SK-N-SH treated with all-trans-retinoic acid at 6 μM for 48 hours (cell line): ENCODE data around the gene PPP6R2.
A peak's percentile ranks its signal among the peaks of the same experiment; 100 is the strongest.

ENCODE experiments used
- ATAC-seq: fragments of 200-7000 bp; cut with Tn5 transposase; 3 replicates; pipeline ENCODE4 v1.9.1; 2020; ENCODE audit warnings: mild to moderate bottlenecking, moderate library complexity
- ARNTL ChIP-seq: fragments of 450-650 bp; formaldehyde crosslinking; IDR thresholded peaks from 2 replicates; pipeline ENCODE4 v1.5.0; 2020; ENCODE audit warnings: low read depth, mild to moderate bottlenecking, moderate library complexity, borderline replicate concordance
- BACH2 ChIP-seq: fragments of 250-450 bp; sonication (Bioruptor Pico); IDR thresholded peaks from 2 replicates; pipeline ENCODE4 v1.9.0; 2021; ENCODE audit warnings: mild to moderate bottlenecking, borderline replicate concordance
- CSDC2 ChIP-seq: fragments of 250-450 bp; sonication (Bioruptor Pico); IDR thresholded peaks from 2 replicates; pipeline ENCODE4 v1.5.0; 2020; ENCODE audit warnings: mild to moderate bottlenecking, moderate library complexity
- GLIS3 ChIP-seq: fragments of 250-450 bp; sonication (Bioruptor Pico); IDR thresholded peaks from 2 replicates; pipeline ENCODE4 v1.5.0; 2020; ENCODE audit warnings: mild to moderate bottlenecking, moderate library complexity
- ISL1 ChIP-seq: fragments of 250-450 bp; sonication (Bioruptor Pico); IDR thresholded peaks from 2 replicates; pipeline ENCODE4 v2.1.2; 2022; ENCODE audit warnings: mild to moderate bottlenecking, moderate library complexity
- OSR1 ChIP-seq: fragments of 250-450 bp; sonication (Bioruptor Pico); IDR thresholded peaks from 2 replicates; pipeline ENCODE4 v1.8.0; 2022; ENCODE audit warnings: moderate library complexity, mild to moderate bottlenecking, inconsistent platforms
- PPARA ChIP-seq: fragments of 250-450 bp; sonication (Bioruptor Pico); IDR thresholded peaks from 2 replicates; pipeline ENCODE4 v1.5.0; 2020; ENCODE audit warnings: mild to moderate bottlenecking, borderline replicate concordance
- RARB ChIP-seq: fragments of 250-450 bp; sonication (Bioruptor Pico); IDR thresholded peaks from 2 replicates; pipeline ENCODE4 v1.8.0; 2021; ENCODE audit warnings: mild to moderate bottlenecking, moderate library complexity
- SNAI2 ChIP-seq: fragments of 250-450 bp; sonication (Bioruptor Pico); IDR thresholded peaks from 2 replicates; pipeline ENCODE4 v1.5.0; 2020; ENCODE audit warnings: mild to moderate bottlenecking, moderate library complexity
- TCF4 ChIP-seq: fragments of 250-450 bp; sonication (Bioruptor Pico); IDR thresholded peaks from 2 replicates; pipeline ENCODE4 v1.8.0; 2021; ENCODE audit warnings: mild to moderate bottlenecking, moderate library complexity, borderline replicate concordance
- TOX ChIP-seq: fragments of 250-450 bp; sonication (Bioruptor Pico); IDR thresholded peaks from 2 replicates; pipeline ENCODE4 v1.8.0; 2021; ENCODE audit warnings: mild to moderate bottlenecking, moderate library complexity, borderline replicate concordance
- ZC3H10 ChIP-seq: fragments of 250-450 bp; sonication (Bioruptor Pico); IDR thresholded peaks from 2 replicates; pipeline ENCODE4 v1.5.1; 2021; ENCODE audit warnings: mild to moderate bottlenecking, moderate library complexity
- ZFP30 ChIP-seq: fragments of 450-650 bp; formaldehyde crosslinking; IDR thresholded peaks from 2 replicates; pipeline ENCODE4 v1.5.0; 2022; ENCODE audit warnings: mild to moderate bottlenecking, moderate library complexity
- ZNF565 ChIP-seq: fragments of 450-650 bp; formaldehyde crosslinking; conservative IDR thresholded peaks from 2 replicates; pipeline ENCODE4 v1.5.0; 2020; ENCODE audit warnings: low read depth, mild to moderate bottlenecking, moderate library complexity
- ZNF70 ChIP-seq: fragments of 450-650 bp; formaldehyde crosslinking; IDR thresholded peaks from 2 replicates; pipeline ENCODE4 v1.5.0; 2020; ENCODE audit warnings: mild to moderate bottlenecking, moderate library complexity
- ZNF8 ChIP-seq: fragments of 450-650 bp; formaldehyde crosslinking; IDR thresholded peaks from 2 replicates; pipeline ENCODE4 v1.5.0; 2020; ENCODE audit warnings: mild to moderate bottlenecking, moderate library complexity
- TF ChIP-seq, protein P1 (sequence below): fragments of 250-450 bp; sonication (Bioruptor Pico); IDR thresholded peaks from 2 replicates; pipeline ENCODE4 v1.8.0; 2021; ENCODE audit warnings: low read depth, mild to moderate bottlenecking, moderate library complexity, borderline replicate concordance
- TF ChIP-seq, protein P2 (sequence below): fragments of 250-450 bp; sonication (Bioruptor Pico); IDR thresholded peaks from 2 replicates; pipeline ENCODE4 v1.5.0; 2020; ENCODE audit warnings: mild to moderate bottlenecking, moderate library complexity
- TF ChIP-seq, protein P3 (sequence below): fragments of 250-450 bp; sonication (Bioruptor Pico); IDR thresholded peaks from 2 replicates; pipeline ENCODE4 v1.5.1; 2021; ENCODE audit warnings: mild to moderate bottlenecking, moderate library complexity
- TF ChIP-seq, protein P4 (sequence below): fragments of 250-450 bp; sonication (Bioruptor Pico); IDR thresholded peaks from 2 replicates; pipeline ENCODE4 v1.5.1; 2020; ENCODE audit warnings: low read depth, mild to moderate bottlenecking, moderate library complexity

PPP6R2 gene

DNA sequence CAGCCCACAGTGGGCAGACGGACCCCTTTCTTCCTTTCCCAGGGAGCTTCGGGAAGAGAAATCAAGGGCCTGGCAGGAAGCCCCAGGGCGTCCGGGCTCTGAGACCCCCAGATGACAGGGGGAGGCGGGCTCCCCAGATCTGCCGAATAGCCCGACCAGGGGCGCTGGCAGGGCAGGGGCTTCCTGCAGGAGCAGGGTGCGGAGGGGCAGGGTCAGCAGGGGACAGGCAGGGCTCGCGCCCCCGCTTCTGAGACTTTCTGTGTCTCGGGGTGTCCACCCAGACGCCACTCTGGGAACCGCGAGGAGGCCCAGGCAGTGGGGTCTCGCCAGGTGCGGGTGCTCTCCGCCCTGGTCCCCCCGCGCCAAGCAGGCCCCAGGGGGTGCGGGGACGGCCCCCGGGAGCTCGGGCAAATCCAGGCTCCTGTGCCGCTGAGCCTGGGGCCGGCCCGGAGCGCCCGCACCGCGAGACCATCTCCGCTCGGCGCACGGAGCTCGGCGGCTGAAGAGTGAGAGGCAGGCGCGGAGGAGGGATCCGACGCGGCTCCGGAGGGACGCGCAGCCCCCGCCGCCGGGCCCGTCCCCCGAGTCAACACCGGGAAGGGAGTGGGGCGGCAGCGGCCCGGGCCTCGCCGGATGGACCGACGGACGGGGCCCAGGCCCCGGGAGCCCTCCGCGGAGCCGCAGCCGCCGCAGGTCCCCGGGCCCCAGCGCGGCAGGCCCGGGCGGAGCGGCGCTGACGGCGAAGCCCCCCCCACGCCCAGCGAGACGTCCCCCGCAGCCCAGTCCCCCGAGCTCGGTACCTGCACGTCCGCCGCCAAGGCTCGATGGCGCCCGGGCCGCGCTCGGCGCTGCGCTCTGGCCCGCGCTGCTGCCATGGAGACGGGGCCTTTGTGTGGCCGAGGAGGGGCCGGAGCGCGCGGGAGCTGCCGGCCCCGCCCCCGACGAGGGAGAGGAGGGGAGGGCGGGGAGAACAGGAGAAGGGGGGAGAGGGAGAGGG is 36.1 kb upstream of the PPP6R2 start, which contains the start of gene PLXNB2:
Gene PLXNB2, minus strand, starts transcription at position 894 of the 997 bp plus-strand sequence. CDS start 17,062 bp downstream, outside the sequence.
- ATAC-seq = peak; percentile 10; the same call in 2 of the 3 replicates
- no peak for TF ChIP-seq ZNF70 (CRISPR knock-in tag)
- TF ChIP-seq, protein P1, sequence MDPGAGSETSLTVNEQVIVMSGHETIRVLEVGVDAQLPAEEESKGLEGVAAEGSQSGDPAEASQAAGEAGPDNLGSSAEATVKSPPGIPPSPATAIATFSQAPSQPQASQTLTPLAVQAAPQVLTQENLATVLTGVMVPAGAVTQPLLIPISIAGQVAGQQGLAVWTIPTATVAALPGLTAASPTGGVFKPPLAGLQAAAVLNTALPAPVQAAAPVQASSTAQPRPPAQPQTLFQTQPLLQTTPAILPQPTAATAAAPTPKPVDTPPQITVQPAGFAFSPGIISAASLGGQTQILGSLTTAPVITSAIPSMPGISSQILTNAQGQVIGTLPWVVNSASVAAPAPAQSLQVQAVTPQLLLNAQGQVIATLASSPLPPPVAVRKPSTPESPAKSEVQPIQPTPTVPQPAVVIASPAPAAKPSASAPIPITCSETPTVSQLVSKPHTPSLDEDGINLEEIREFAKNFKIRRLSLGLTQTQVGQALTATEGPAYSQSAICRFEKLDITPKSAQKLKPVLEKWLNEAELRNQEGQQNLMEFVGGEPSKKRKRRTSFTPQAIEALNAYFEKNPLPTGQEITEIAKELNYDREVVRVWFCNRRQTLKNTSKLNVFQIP = no peak
- no peak for TF ChIP-seq ISL1 (CRISPR knock-in tag)
- TF ChIP-seq CSDC2 (CRISPR knock-in tag) = no peak

DNA sequence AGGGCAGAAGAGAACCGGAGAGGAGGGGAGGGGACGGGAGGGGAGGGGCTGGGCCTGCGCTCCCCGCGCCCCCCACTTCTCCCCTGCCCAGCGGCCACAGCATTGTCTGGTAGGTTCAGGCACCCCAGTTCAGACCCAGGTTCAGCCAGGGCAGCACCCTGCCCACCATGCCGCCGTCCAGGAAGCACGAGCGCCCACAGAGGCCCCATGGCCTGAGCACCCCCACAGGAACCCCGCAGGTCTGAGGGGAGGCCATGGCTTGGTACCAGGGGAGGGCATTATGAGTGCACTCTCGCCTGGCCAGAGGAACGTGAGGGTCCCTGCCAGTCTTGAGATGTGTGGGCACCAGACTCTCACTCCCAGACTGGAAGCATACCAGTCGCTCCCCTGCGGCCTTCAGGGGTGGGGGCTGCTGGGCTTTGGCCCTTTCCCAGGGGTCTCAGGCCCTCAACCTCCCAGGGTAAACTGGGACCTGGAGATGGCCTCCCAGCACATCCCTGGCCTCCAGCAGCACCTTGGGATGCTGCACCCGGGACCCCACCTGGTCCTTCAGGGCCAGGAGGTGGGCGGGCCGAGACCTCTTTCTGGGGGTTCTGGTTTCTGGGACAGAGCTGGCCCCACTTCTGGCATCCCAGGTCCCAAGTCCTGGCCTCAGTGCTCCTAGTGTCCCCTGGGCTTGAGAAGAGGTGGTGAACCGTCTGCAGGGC is 35.1 kb upstream of the PPP6R2 start:
- TF ChIP-seq ZNF70 (CRISPR knock-in tag) = no peak
- TF ChIP-seq, protein P2, sequence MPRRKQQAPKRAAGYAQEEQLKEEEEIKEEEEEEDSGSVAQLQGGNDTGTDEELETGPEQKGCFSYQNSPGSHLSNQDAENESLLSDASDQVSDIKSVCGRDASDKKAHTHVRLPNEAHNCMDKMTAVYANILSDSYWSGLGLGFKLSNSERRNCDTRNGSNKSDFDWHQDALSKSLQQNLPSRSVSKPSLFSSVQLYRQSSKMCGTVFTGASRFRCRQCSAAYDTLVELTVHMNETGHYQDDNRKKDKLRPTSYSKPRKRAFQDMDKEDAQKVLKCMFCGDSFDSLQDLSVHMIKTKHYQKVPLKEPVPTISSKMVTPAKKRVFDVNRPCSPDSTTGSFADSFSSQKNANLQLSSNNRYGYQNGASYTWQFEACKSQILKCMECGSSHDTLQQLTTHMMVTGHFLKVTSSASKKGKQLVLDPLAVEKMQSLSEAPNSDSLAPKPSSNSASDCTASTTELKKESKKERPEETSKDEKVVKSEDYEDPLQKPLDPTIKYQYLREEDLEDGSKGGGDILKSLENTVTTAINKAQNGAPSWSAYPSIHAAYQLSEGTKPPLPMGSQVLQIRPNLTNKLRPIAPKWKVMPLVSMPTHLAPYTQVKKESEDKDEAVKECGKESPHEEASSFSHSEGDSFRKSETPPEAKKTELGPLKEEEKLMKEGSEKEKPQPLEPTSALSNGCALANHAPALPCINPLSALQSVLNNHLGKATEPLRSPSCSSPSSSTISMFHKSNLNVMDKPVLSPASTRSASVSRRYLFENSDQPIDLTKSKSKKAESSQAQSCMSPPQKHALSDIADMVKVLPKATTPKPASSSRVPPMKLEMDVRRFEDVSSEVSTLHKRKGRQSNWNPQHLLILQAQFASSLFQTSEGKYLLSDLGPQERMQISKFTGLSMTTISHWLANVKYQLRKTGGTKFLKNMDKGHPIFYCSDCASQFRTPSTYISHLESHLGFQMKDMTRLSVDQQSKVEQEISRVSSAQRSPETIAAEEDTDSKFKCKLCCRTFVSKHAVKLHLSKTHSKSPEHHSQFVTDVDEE = no peak
- TF ChIP-seq, protein P3, sequence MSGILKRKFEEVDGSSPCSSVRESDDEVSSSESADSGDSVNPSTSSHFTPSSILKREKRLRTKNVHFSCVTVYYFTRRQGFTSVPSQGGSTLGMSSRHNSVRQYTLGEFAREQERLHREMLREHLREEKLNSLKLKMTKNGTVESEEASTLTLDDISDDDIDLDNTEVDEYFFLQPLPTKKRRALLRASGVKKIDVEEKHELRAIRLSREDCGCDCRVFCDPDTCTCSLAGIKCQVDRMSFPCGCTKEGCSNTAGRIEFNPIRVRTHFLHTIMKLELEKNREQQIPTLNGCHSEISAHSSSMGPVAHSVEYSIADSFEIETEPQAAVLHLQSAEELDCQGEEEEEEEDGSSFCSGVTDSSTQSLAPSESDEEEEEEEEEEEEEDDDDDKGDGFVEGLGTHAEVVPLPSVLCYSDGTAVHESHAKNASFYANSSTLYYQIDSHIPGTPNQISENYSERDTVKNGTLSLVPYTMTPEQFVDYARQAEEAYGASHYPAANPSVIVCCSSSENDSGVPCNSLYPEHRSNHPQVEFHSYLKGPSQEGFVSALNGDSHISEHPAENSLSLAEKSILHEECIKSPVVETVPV = no peak
- TF ChIP-seq CSDC2 (CRISPR knock-in tag) = no peak
- TF ChIP-seq RARB (CRISPR knock-in tag) = no peak
- TF ChIP-seq GLIS3 (CRISPR knock-in tag) = no peak
- no peak for TF ChIP-seq ZC3H10 (CRISPR knock-in tag)
- TF ChIP-seq BACH2 = no peak
- TF ChIP-seq PPARA (CRISPR knock-in tag) = no peak
- no peak for TF ChIP-seq TOX
- TF ChIP-seq ZNF8 (CRISPR knock-in tag) = no peak
- TF ChIP-seq ZFP30 (CRISPR knock-in tag) = no peak
- TF ChIP-seq ISL1 (CRISPR knock-in tag) = no peak
- TF ChIP-seq, protein P1 = no peak
- no peak for TF ChIP-seq TCF4 (CRISPR knock-in tag)
- no peak for TF ChIP-seq ZNF565 (CRISPR knock-in tag)
- TF ChIP-seq OSR1 (CRISPR knock-in tag) = no peak
- TF ChIP-seq ARNTL (CRISPR knock-in tag) = no peak
- TF ChIP-seq SNAI2 (CRISPR knock-in tag) = no peak
- TF ChIP-seq, protein P4, sequence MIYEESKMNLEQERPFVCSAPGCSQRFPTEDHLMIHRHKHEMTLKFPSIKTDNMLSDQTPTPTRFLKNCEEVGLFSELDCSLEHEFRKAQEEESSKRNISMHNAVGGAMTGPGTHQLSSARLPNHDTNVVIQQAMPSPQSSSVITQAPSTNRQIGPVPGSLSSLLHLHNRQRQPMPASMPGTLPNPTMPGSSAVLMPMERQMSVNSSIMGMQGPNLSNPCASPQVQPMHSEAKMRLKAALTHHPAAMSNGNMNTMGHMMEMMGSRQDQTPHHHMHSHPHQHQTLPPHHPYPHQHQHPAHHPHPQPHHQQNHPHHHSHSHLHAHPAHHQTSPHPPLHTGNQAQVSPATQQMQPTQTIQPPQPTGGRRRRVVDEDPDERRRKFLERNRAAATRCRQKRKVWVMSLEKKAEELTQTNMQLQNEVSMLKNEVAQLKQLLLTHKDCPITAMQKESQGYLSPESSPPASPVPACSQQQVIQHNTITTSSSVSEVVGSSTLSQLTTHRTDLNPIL (CRISPR knock-in tag) = no peak

DNA sequence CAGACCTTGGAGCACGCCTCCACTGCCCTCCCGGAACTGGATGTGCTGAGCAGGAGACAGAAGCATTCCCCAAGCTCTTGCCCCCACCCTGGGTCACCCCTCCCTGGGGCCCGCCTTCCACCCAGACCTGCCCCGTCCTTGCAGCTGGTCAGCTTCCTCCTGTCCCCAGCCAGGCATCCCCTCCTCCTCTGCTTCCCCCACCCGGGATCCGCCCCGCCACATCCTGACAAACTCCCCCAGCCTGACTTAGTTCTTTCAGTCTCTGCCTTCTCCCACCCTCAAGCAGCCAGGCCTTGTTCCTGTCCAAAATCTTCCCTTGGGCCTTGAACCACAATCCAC is 34.6 kb upstream of the PPP6R2 start:
- TF ChIP-seq, protein P2 = no peak
- TF ChIP-seq, all 23 proteins: peak for 0
- ATAC-seq = peak; percentile 10

More for the DNA sequence above, 35.1 kb upstream of the PPP6R2 start:
- ATAC-seq = peak; percentile 2
